Fibroblast of lung (primary cell): ENCODE measurements around the gene SEMA4C.

Experiments used
- CTCF ChIP-seq, 2 donors: IDR thresholded peaks in 1 of 2; conservative IDR thresholded peaks in 1 of 2; 1 replicate in 1 of 2; 2 replicates in 1 of 2; pipeline ENCODE4 v1.5.1; 2011 to 2012; ENCODE audit warnings: low read length in 2 of 2, control low read depth in 1 of 2, inconsistent platforms in 1 of 2, low read depth in 1 of 2, mild to moderate bottlenecking in 1 of 2
- EZH2 ChIP-seq: IDR thresholded peaks from 2 replicates; pipeline ENCODE4 v1.5.1; 2012; ENCODE audit warnings: low read length, control low read depth, mild to moderate bottlenecking; ENCODE audit errors: missing control alignments

- no peak for TF ChIP-seq CTCF (conservative IDR thresholded peaks at IDR 0.05 in 1 of 2, IDR thresholded peaks at IDR 0.05 in 1 of 2; ENCODE audit: low read depth in 1 of 2, low read length in 2 of 2)
- no peak for TF ChIP-seq EZH2
These were observed 21.0 kb upstream of the SEMA4C start for GRCh38 chr2:96890726-96891385.
